GM12864 (cell line): ENCODE measurements around the gene FAHD2A.

Source experiments
- DNase-seq: peaks from one replicate; pipeline ENCODE4 v3.0.0-alpha.2; 2011; ENCODE audit warnings: low read depth
- H3K4me3 ChIP-seq: 2 replicates; pipeline ENCODE4 v1.5.1; 2011; ENCODE audit warnings: mild to moderate bottlenecking, low read depth, low read length, control low read depth
- CTCF ChIP-seq: IDR thresholded peaks from 2 replicates; pipeline ENCODE4 v1.5.1; 2011; ENCODE audit warnings: low read depth, mild to moderate bottlenecking, moderate library complexity, low read length, control low read depth, inconsistent platforms; ENCODE audit errors: missing control alignments

The FAHD2A gene

GRCh38 chr2:95366514-95366913 is 36.0 kb upstream of the FAHD2A start:
- no peak for TF ChIP-seq CTCF
- no peak for DNase-seq
- no peak overlapping the region for H3K4me3 ChIP-seq

- no peak overlapping the region for H3K4me3 ChIP-seq
- DNase-seq: no peak
- no peak for TF ChIP-seq CTCF
These were observed 30.2 kb upstream of the FAHD2A start for GRCh38 chr2:95372216-95372829.

GRCh38 chr2:95372845-95373244 is 29.7 kb upstream of the FAHD2A start:
- DNase-seq: no peak
- TF ChIP-seq CTCF: no peak
- no peak overlapping the region for H3K4me3 ChIP-seq

- H3K4me3 ChIP-seq: no peak overlapping the region
- DNase-seq: no peak
- no peak for TF ChIP-seq CTCF
These were observed 28.5 kb upstream of the FAHD2A start for GRCh38 chr2:95374029-95374428.

- no peak overlapping the region for H3K4me3 ChIP-seq
- TF ChIP-seq CTCF: no peak
- no peak for DNase-seq
These were observed 28.0 kb upstream of the FAHD2A start for GRCh38 chr2:95374451-95374920.

- no peak for TF ChIP-seq CTCF
- DNase-seq: no peak
- H3K4me3 ChIP-seq: no peak overlapping the region
These were observed 27.5 kb upstream of the FAHD2A start for GRCh38 chr2:95374921-95375471.
